Left lung (tissue), 10 donors: ENCODE results near the gene ACOT4. TPM values are rescaled to one million over a fixed set of nuclear protein-coding genes. Genes with fewer than 3 reads are reported as not detected.

ENCODE experiments used
- ATAC-seq: fragments of 200-7000 bp; cut with Tn5 transposase; one replicate; pipeline ENCODE4 v1.9.1; 2020; ENCODE audit warnings: moderate library complexity
- DNase-seq, 4 donors: peaks; one replicate each; pipeline ENCODE4 v3.0.0-alpha.2; 2013 to 2020
- H3K27ac ChIP-seq, 2 donors: fragments of 200-600 bp; sonication (generic) in 1 of 2; one replicate each; pipeline versions ENCODE4 v1.5.0 to v1.8.0; 2020 to 2021
- H3K27me3 ChIP-seq, 2 donors: fragments of 200-600 bp; sonication (generic) in 1 of 2; one replicate each; pipeline versions ENCODE4 v1.5.0 to v1.8.0; 2020 to 2021
- H3K36me3 ChIP-seq, 2 donors: fragments of 200-600 bp; sonication (generic) in 1 of 2; one replicate each; pipeline versions ENCODE4 v1.5.0 to v1.8.0; 2020 to 2021
- H3K4me1 ChIP-seq, 2 donors: fragments of 200-600 bp; one replicate each; pipeline ENCODE4 v1.8.0; 2021
- H3K4me3 ChIP-seq, 2 donors: fragments of 200-600 bp; sonication (generic) in 1 of 2; one replicate each; pipeline versions ENCODE4 v1.5.0 to v1.8.0; 2020 to 2021; ENCODE audit warnings: mild to moderate bottlenecking in 1 of 2
- H3K9me3 ChIP-seq, 2 donors: fragments of 200-600 bp; sonication (generic) in 1 of 2; one replicate each; pipeline versions ENCODE4 v1.5.0 to v1.8.0; 2020 to 2021
- intact Hi-C, 2 donors: fragments of 100-400 bp; cut with DNase I; formaldehyde crosslinking; loops; one replicate each; pipeline versions ENCODE4 v1.11.2 to v1.14.2; 2022
- polyA plus RNA-seq, 6 donors: library from polyadenylated mRNA; unstranded; fragments of 120-200 nt; gene quantifications; one replicate each; pipeline ENCODE4 v1.2.1, GENCODE V29; 2013; ENCODE audit not compliant: insufficient read length in 6 of 6
- total RNA-seq, 2 donors: library from RNA; stranded (reverse); fragmentation: NEBNext Ultra II Directional; extraction: Animal tissue kit (Norgen Biotek cat#: 25700); gene quantifications; one replicate each; pipeline ENCODE4 v1.2.1, GENCODE V29; 2021
- TF ChIP-seq, protein P1 (sequence below), 2 donors: fragments of 200-600 bp; sonication (generic) in 1 of 2; IDR thresholded peaks; one replicate each; pipeline versions ENCODE4 v1.5.0 to v1.8.0; 2021; ENCODE audit warnings: antibody characterized with exemption in 2 of 2
- donor health status: DM: no; HTN: yes; CAD: no.
- donor health status: DM: no; HTN: no; CAD: no.

ACOT4 gene
- total and polyA plus RNA-seq, 8 donors: 0.53 to 4.8 (median 0.73) TPM

DNA sequence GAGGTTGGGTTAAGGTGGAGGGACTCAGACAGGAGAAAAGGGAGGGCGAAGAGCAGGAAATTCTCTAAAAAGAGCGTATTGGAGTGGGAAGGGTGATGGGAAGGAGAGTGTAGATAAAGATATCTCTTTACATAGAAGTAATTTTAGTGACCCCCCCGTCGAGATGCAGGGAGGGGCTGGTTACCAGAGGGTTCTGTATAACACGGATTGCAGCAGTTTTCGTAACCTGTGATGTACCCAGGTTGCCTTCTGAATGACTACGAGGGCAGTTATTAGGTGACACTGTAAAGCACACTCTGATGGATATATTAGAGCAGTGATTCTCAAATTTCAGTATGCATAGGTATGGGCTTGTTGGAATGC lies 53.6 kb downstream of the ACOT4 start:
- no peaks in the 10 kb centered on the region for H3K27me3 ChIP-seq
- no peaks in the 10 kb centered on the region for H3K36me3 ChIP-seq
- H3K4me1 ChIP-seq: peaks cover 7 to 13% of the 10 kb centered on the region in 2 donors
- no peaks in the 10 kb centered on the region for H3K9me3 ChIP-seq
- intact Hi-C loops: no loop called here
- DNase-seq (no peak), ATAC-seq (no peak)
- H3K4me3 ChIP-seq: peak overlapping the region; percentile 81 to 84
- TF ChIP-seq, protein P1, sequence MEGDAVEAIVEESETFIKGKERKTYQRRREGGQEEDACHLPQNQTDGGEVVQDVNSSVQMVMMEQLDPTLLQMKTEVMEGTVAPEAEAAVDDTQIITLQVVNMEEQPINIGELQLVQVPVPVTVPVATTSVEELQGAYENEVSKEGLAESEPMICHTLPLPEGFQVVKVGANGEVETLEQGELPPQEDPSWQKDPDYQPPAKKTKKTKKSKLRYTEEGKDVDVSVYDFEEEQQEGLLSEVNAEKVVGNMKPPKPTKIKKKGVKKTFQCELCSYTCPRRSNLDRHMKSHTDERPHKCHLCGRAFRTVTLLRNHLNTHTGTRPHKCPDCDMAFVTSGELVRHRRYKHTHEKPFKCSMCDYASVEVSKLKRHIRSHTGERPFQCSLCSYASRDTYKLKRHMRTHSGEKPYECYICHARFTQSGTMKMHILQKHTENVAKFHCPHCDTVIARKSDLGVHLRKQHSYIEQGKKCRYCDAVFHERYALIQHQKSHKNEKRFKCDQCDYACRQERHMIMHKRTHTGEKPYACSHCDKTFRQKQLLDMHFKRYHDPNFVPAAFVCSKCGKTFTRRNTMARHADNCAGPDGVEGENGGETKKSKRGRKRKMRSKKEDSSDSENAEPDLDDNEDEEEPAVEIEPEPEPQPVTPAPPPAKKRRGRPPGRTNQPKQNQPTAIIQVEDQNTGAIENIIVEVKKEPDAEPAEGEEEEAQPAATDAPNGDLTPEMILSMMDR (IDR thresholded peaks at IDR 0.05): no peak
- H3K27ac ChIP-seq: peak overlapping the region in 1 of 2 donors; percentile 81

Other genes with a start within 250 kb of the ACOT4 start
- gene NUMB, start 133.3 kb upstream of the ACOT4 start, total RNA-seq: 100 to 1,000 TPM in 1 of 2 donors, 10 to 100 TPM in 1; 95.1 to 121 TPM
- 100 to 1,000 TPM in 4 of 6 donors, 10 to 100 TPM in 2; 91.0 to 111 (median 105) TPM for gene NUMB, start 133.3 kb upstream of the ACOT4 start, polyA plus RNA-seq
- 10 to 100 TPM; 11.9 to 14.7 TPM for gene RIOX1, start 100.9 kb upstream of the ACOT4 start, total RNA-seq
- gene RIOX1, start 100.9 kb upstream of the ACOT4 start, polyA plus RNA-seq: 1 to 10 TPM; 6.2 to 9.8 (median 8.5) TPM
- 10 to 100 TPM; 11.5 to 13.6 TPM for gene ACOT1, start 54.7 kb upstream of the ACOT4 start, total RNA-seq
- gene ACOT1, start 54.7 kb upstream of the ACOT4 start, polyA plus RNA-seq: 1 to 10 TPM; 1.6 to 4.3 (median 2.4) TPM
- gene HEATR4, start 32.9 kb upstream of the ACOT4 start, total RNA-seq: under 1 TPM; 0.41 to 0.63 TPM
- 1 to 10 TPM; 1.3 to 1.7 (median 1.5) TPM for gene HEATR4, start 32.9 kb upstream of the ACOT4 start, polyA plus RNA-seq
- gene ACOT2, start 22.7 kb upstream of the ACOT4 start, total RNA-seq: 10 to 100 TPM; 32.5 to 44.5 TPM
- gene ACOT2, start 22.7 kb upstream of the ACOT4 start, polyA plus RNA-seq: 10 to 100 TPM; 24.4 to 32.3 (median 28.8) TPM
- not detected for gene ACOT6, start 20.6 kb downstream of the ACOT4 start, total RNA-seq
- gene ACOT6, start 20.6 kb downstream of the ACOT4 start, polyA plus RNA-seq: not detected
- gene DNAL1, start 53.1 kb downstream of the ACOT4 start, total RNA-seq: 10 to 100 TPM; 14.8 to 15.0 TPM
- gene DNAL1, start 53.1 kb downstream of the ACOT4 start, polyA plus RNA-seq: 10 to 100 TPM; 14.6 to 19.5 (median 17.6) TPM
- 10 to 100 TPM; 30.8 to 32.4 TPM for gene PNMA1, start 122.5 kb downstream of the ACOT4 start, total RNA-seq
- gene PNMA1, start 122.5 kb downstream of the ACOT4 start, polyA plus RNA-seq: 10 to 100 TPM; 43.8 to 56.3 (median 49.3) TPM